IMR-90 (cell line): ENCODE data around the gene CD276. TPM values are rescaled to one million over a fixed set of nuclear protein-coding genes. Genes with fewer than 3 reads are reported as not detected.

Source experiments
- ATAC-seq: fragments of 200-7000 bp; cut with Tn5 transposase; 2 replicates; pipeline ENCODE4 v1.9.1; 2020; ENCODE audit warnings: low read depth, mild to moderate bottlenecking, moderate library complexity
- BruUV-seq: library from RNA; stranded (reverse); fragments of 400-500 nt; replicated peaks from 2 replicates; lab custom pipeline; 2021; lab: Mats Ljungman, UMichigan
- CTCF ChIA-PET: fragments of 300-600 bp; formaldehyde crosslinking; extraction: SDS; loops from one replicate; lab custom pipeline; 2021; ENCODE audit warnings: antibody characterized with exemption; lab: Yijun Ruan, JAX
- POLR2A ChIA-PET: fragments of 300-600 bp; sonication (Branson Sonifier 250); formaldehyde crosslinking; loops from one replicate; lab custom pipeline; 2022; ENCODE audit warnings: antibody characterized with exemption; ENCODE audit not compliant: unreplicated experiment; lab: Charles Lee
- DNase-seq: peaks from one replicate; pipeline ENCODE4 v3.0.0; 2013
- H2AFZ ChIP-seq: replicated peaks from 2 replicates; pipeline ENCODE3; 2013; ENCODE audit warnings: low read length, mild to moderate bottlenecking; ENCODE audit not compliant: poor library complexity
- H2AK5ac ChIP-seq: 2 replicates; pipeline ENCODE4 v1.6.1; 2013; ENCODE audit warnings: low read depth, low read length, inconsistent platforms
- H2AK9ac ChIP-seq: replicated peaks from 2 replicates; pipeline ENCODE3; 2013; ENCODE audit warnings: mild to moderate bottlenecking, low read depth, low read length, moderate library complexity; ENCODE audit not compliant: poor library complexity
- H2BK120ac ChIP-seq: 2 replicates; pipeline ENCODE4 v1.6.1; 2013; ENCODE audit warnings: low read depth, low read length, inconsistent platforms
- H2BK15ac ChIP-seq: 3 replicates; pipeline ENCODE4 v1.6.1; 2013; ENCODE audit warnings: low read depth, low read length, inconsistent platforms
- H2BK20ac ChIP-seq: 2 replicates; pipeline ENCODE4 v1.6.1; 2013; ENCODE audit warnings: low read depth, mild to moderate bottlenecking, inconsistent platforms, low read length, moderate library complexity
- H2BK5ac ChIP-seq: 2 replicates; pipeline ENCODE4 v1.6.1; 2013; ENCODE audit warnings: mild to moderate bottlenecking, low read depth, low read length, inconsistent platforms; ENCODE audit not compliant: poor library complexity, severe bottlenecking
- H3K14ac ChIP-seq: replicated peaks from 2 replicates; pipeline ENCODE4 v1.6.1; 2013; ENCODE audit warnings: low read depth, low read length, inconsistent platforms
- H3K18ac ChIP-seq: 2 replicates; pipeline ENCODE4 v1.6.1; 2013; ENCODE audit warnings: low read depth, low read length, control low read depth
- H3K23ac ChIP-seq: 2 replicates; pipeline ENCODE4 v1.6.1; 2013; ENCODE audit warnings: low read depth, low read length, inconsistent platforms
- H3K27ac ChIP-seq: 2 replicates; pipeline ENCODE4 v1.5.1; 2013; ENCODE audit warnings: mild to moderate bottlenecking, control low read depth, low read length; ENCODE audit not compliant: insufficient read depth
- H3K27me3 ChIP-seq: 2 replicates; pipeline ENCODE4 v1.6.1; 2013; ENCODE audit warnings: low read length; ENCODE audit not compliant: control insufficient read depth, insufficient read depth
- H3K36me3 ChIP-seq: 2 replicates; pipeline ENCODE4 v1.6.1; 2013; ENCODE audit warnings: low read length, mixed read lengths; ENCODE audit not compliant: control insufficient read depth, insufficient read depth
- H3K4ac ChIP-seq: 2 replicates; pipeline ENCODE4 v1.6.1; 2013; ENCODE audit warnings: low read depth, low read length, inconsistent platforms
- H3K4me1 ChIP-seq: 2 replicates; pipeline ENCODE4 v1.6.1; 2013; ENCODE audit warnings: low read length, mixed read lengths; ENCODE audit not compliant: control insufficient read depth, insufficient read depth
- H3K4me2 ChIP-seq: 2 replicates; pipeline ENCODE4 v1.6.1; 2013; ENCODE audit warnings: low read depth, mild to moderate bottlenecking, control low read depth, low read length, moderate library complexity
- H3K4me3 ChIP-seq: 2 replicates; pipeline ENCODE4 v1.5.1; 2013; ENCODE audit warnings: low read depth, mild to moderate bottlenecking, control low read depth, low read length, moderate library complexity; ENCODE audit not compliant: insufficient read depth
- H3K56ac ChIP-seq: 2 replicates; pipeline ENCODE4 v1.6.1; 2013; ENCODE audit warnings: low read length, inconsistent platforms; ENCODE audit not compliant: insufficient read depth; ENCODE audit errors: extremely low read depth
- H3K79me1 ChIP-seq, 2 experiments: 2 replicates each; pipeline ENCODE4 v1.6.1; 2013; ENCODE audit warnings: low read length in 2 of 2, inconsistent platforms in 1 of 2, low read depth in 1 of 2
- H3K9ac ChIP-seq: 2 replicates; pipeline ENCODE4 v1.6.1; 2013; ENCODE audit warnings: low read depth, low read length, control low read depth
- H3K9me1 ChIP-seq: 2 replicates; pipeline ENCODE4 v1.6.1; 2013; ENCODE audit warnings: low read length, inconsistent platforms; ENCODE audit not compliant: insufficient read depth
- H3K9me3 ChIP-seq: 2 replicates; pipeline ENCODE4 v1.6.1; 2013; ENCODE audit warnings: low read length; ENCODE audit not compliant: control insufficient read depth, insufficient read depth
- H4K20me1 ChIP-seq: 2 replicates; pipeline ENCODE4 v1.6.1; 2013; ENCODE audit warnings: low read length, inconsistent platforms; ENCODE audit not compliant: insufficient read depth
- H4K5ac ChIP-seq: 2 replicates; pipeline ENCODE4 v1.6.1; 2013; ENCODE audit warnings: mild to moderate bottlenecking, low read depth, low read length, control low read depth
- H4K8ac ChIP-seq, 2 experiments: 2 replicates each; pipeline ENCODE4 v1.6.1; 2013; ENCODE audit warnings: low read depth in 2 of 2, low read length in 2 of 2, control low read depth in 1 of 2, inconsistent platforms in 1 of 2
- H4K91ac ChIP-seq: 2 replicates; pipeline ENCODE4 v1.6.1; 2013; ENCODE audit warnings: low read depth, low read length, inconsistent platforms; ENCODE audit not compliant: insufficient read depth
- BHLHE40 ChIP-seq: fragments of 150-350 bp; IDR thresholded peaks from 2 replicates; pipeline ENCODE4 v1.6.1; 2016; ENCODE audit warnings: mild to moderate bottlenecking, low read depth, low read length
- CEBPB ChIP-seq: IDR thresholded peaks from 2 replicates; pipeline ENCODE4 v1.6.1; 2012; ENCODE audit warnings: low read depth, low read length, improper control_type of control experiment
- CHD1 ChIP-seq: IDR thresholded peaks from 2 replicates; pipeline ENCODE4 v1.6.1; 2012; ENCODE audit warnings: low read depth, low read length, improper control_type of control experiment
- FOS ChIP-seq: fragments of 150-350 bp; IDR thresholded peaks from 2 replicates; pipeline ENCODE4 v1.6.1; 2016; ENCODE audit warnings: low read depth, low read length
- MAFK ChIP-seq: IDR thresholded peaks from 2 replicates; pipeline ENCODE4 v1.6.1; 2012; ENCODE audit warnings: low read depth, low read length, improper control_type of control experiment
- MAZ ChIP-seq: IDR thresholded peaks from 2 replicates; pipeline ENCODE4 v1.6.1; 2012; ENCODE audit warnings: low read depth, mild to moderate bottlenecking, low read length, improper control_type of control experiment, moderate library complexity, borderline replicate concordance
- MXI1 ChIP-seq: IDR thresholded peaks from 2 replicates; pipeline ENCODE4 v1.6.1; 2012; ENCODE audit warnings: low read depth, mild to moderate bottlenecking, low read length, moderate library complexity, borderline replicate concordance
- NFE2L2 ChIP-seq: fragments of 150-350 bp; IDR thresholded peaks from 2 replicates; pipeline ENCODE4 v1.6.1; 2016; ENCODE audit warnings: low read depth, mild to moderate bottlenecking, low read length
- POLR2A ChIP-seq: IDR thresholded peaks from 2 replicates; pipeline ENCODE4 v1.6.1; 2012; ENCODE audit warnings: mild to moderate bottlenecking, low read depth, low read length
- RAD21 ChIP-seq: IDR thresholded peaks from 2 replicates; pipeline ENCODE4 v1.6.1; 2012; ENCODE audit warnings: low read length, improper control_type of control experiment
- RCOR1 ChIP-seq: IDR thresholded peaks from 2 replicates; pipeline ENCODE4 v1.6.1; 2012; ENCODE audit warnings: mild to moderate bottlenecking, low read length, improper control_type of control experiment; ENCODE audit not compliant: insufficient replicate concordance
- RFX5 ChIP-seq: IDR thresholded peaks from 2 replicates; pipeline ENCODE4 v1.8.0; 2012; ENCODE audit warnings: low read depth, mild to moderate bottlenecking, low read length, moderate library complexity
- SMC3 ChIP-seq: fragments of 150-350 bp; IDR thresholded peaks from 2 replicates; pipeline ENCODE4 v1.6.1; 2016; ENCODE audit warnings: low read depth, mild to moderate bottlenecking, antibody characterized with exemption, low read length, moderate library complexity
- WGBS, 2 experiments: methylation state at CpG; one replicate each; pipeline versions ENCODE4 v1.1.5 to v1.1.7; 2013; ENCODE audit warnings: missing lambda C conversion rate in 2 of 2; ENCODE audit not compliant: insufficient read length in 1 of 2; ENCODE audit errors: extremely low coverage in 2 of 2; 5-methylcytosine and 5-hydroxymethylcytosine counted together
- dilution Hi-C: fragments of 300-500 bp; cut with HindIII; formaldehyde crosslinking; loops from one replicate; pipeline ENCODE4 v1.14.3; 2018; ENCODE audit warnings: low sequenced_read_pairs; ENCODE audit not compliant: unreplicated experiment
- in situ Hi-C: fragments of 300-500 bp; cut with MboI; formaldehyde crosslinking; loops from 3 replicates; pipeline ENCODE4 v1.14.3; 2019; ENCODE audit warnings: low sequenced_read_pairs, inconsistent platforms, mixed read lengths
- intact Hi-C: fragments of 100-400 bp; cut with micrococcal nuclease; formaldehyde crosslinking; loops from 2 replicates; pipeline ENCODE4 v1.10.0; 2022
- polyA plus RNA-seq, 3 experiments: library from polyadenylated mRNA; depleted of rRNA; stranded (reverse); fragments of >200 nt; gene quantifications; 2 replicates each; pipeline ENCODE4 v1.2.3, GENCODE V29; 2012; ENCODE audit warnings: low replicate concordance in 1 of 3
- total RNA-seq: library from RNA; depleted of rRNA; stranded (reverse); fragments of >200 nt; gene quantifications from 2 replicates; pipeline ENCODE4 v1.2.3, GENCODE V29; 2012
- TF ChIP-seq, protein P1 (sequence below): fragments of 150-350 bp; IDR thresholded peaks from 2 replicates; pipeline ENCODE4 v1.6.1; 2016; ENCODE audit warnings: low read depth, mild to moderate bottlenecking, low read length, moderate library complexity, borderline replicate concordance
- TF ChIP-seq, protein P2 (sequence below): fragments of 150-350 bp; IDR thresholded peaks from 2 replicates; pipeline ENCODE4 v1.6.1; 2017; ENCODE audit warnings: mild to moderate bottlenecking, antibody characterized with exemption, low read length, low read depth
- TF ChIP-seq, protein P3 (sequence below): conservative IDR thresholded peaks from 2 replicates; pipeline ENCODE4 v1.5.1; 2012; ENCODE audit warnings: mild to moderate bottlenecking, low read depth, low read length, improper control_type of control experiment

Gene CD276
- total and polyA plus RNA-seq, 2 of the 4 experiments (the other 2 are of a cell fraction): 30.8 to 149 TPM

DNA sequence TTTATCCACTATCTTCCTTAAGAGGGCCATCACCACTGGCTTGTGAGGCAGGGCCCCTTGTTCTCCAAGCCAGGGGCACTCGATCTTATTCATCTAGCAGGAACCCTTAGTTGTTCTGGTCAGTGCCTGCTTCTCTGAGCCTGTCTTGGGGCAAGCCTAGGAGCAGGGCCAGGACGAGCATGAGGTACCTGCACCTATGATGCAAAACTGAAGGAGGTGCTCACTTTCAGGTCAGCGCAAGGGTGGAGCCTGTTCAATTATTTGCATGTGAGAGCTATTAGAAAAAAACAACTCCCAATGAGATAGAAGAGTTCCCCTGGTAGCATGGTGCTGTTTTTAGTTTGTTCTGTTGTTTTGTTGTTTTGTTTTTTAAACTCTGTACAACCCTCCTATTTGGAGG is 5.0 kb upstream of the CD276 start:
- 67% methylated on average over 1 of the region's 3 CpGs; no CpG with 5 or more reads in 1 of the 2 experiments for WGBS, 2 experiments
- H2BK15ac ChIP-seq: no peak overlapping the region
- intact Hi-C loops (no loop called here), in situ Hi-C loops (no loop called here), dilution Hi-C loops (no loop called here)
- no peak overlapping the region for H2BK5ac ChIP-seq
- H3K14ac ChIP-seq: no peak overlapping the region
- H3K79me1 ChIP-seq: 0 out of 4 replicates have a peak, but pooled peaks cover 0 to 7% of the 10 kb centered on the region in 2 experiments
- no peak overlapping the region for H4K91ac ChIP-seq
- H3K9me3 ChIP-seq: no peaks in the 10 kb centered on the region
- no peak overlapping the region for H2AK5ac ChIP-seq
- H4K5ac ChIP-seq: no peak overlapping the region
- CTCF ChIA-PET: interaction anchor here (1.2 kb wide), 1 partner anchor 48 kb away, joined by 4 read pairs; no protein-coding TSS in a partner anchor
- no peak overlapping the region for H2BK20ac ChIP-seq
- H3K9me1 ChIP-seq: peaks cover 4% of the 10 kb centered on the region; the same call in 1 of the 2 replicates
- no peak overlapping the region for H4K8ac ChIP-seq
- no peak overlapping the region for H3K4me3 ChIP-seq
- H3K23ac ChIP-seq: no peak overlapping the region
- no peak overlapping the region for H3K27ac ChIP-seq
- H3K4me2 ChIP-seq: no peak overlapping the region
- H3K4ac ChIP-seq: no peak overlapping the region
- no peak overlapping the region for H2AK9ac ChIP-seq
- H3K4me1 ChIP-seq: 0 out of 2 replicates have a peak, but pooled peaks cover 2% of the 10 kb centered on the region
- no peak for ATAC-seq
- no peaks in the 10 kb centered on the region for H3K36me3 ChIP-seq
- peaks cover 4% of the 10 kb centered on the region; the same call in 1 of the 2 replicates for H4K20me1 ChIP-seq
- POLR2A ChIA-PET: no interaction called here
- DNase-seq: no peak
- H2BK120ac ChIP-seq: no peak overlapping the region
- peaks cover 18% of the 10 kb centered on the region for H3K27me3 ChIP-seq
- H3K9ac ChIP-seq: no peak overlapping the region
- no peak overlapping the region for H3K56ac ChIP-seq
- no peak overlapping the region for H2AFZ ChIP-seq
- no TSS peak for BruUV-seq
- TF ChIP-seq CHD1 (no peak), BHLHE40 (no peak), SMC3 (no peak), MAZ (no peak), FOS (no peak), MAFK (no peak), RAD21 (no peak), MXI1 (no peak), RFX5 (no peak), POLR2A (no peak), NFE2L2 (no peak), RCOR1 (no peak), CEBPB (no peak)
- TF ChIP-seq, protein P1, sequence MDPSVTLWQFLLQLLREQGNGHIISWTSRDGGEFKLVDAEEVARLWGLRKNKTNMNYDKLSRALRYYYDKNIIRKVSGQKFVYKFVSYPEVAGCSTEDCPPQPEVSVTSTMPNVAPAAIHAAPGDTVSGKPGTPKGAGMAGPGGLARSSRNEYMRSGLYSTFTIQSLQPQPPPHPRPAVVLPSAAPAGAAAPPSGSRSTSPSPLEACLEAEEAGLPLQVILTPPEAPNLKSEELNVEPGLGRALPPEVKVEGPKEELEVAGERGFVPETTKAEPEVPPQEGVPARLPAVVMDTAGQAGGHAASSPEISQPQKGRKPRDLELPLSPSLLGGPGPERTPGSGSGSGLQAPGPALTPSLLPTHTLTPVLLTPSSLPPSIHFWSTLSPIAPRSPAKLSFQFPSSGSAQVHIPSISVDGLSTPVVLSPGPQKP: no peak
- TF ChIP-seq, protein P2, sequence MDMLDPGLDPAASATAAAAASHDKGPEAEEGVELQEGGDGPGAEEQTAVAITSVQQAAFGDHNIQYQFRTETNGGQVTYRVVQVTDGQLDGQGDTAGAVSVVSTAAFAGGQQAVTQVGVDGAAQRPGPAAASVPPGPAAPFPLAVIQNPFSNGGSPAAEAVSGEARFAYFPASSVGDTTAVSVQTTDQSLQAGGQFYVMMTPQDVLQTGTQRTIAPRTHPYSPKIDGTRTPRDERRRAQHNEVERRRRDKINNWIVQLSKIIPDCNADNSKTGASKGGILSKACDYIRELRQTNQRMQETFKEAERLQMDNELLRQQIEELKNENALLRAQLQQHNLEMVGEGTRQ: no peak
- TF ChIP-seq, protein P3, sequence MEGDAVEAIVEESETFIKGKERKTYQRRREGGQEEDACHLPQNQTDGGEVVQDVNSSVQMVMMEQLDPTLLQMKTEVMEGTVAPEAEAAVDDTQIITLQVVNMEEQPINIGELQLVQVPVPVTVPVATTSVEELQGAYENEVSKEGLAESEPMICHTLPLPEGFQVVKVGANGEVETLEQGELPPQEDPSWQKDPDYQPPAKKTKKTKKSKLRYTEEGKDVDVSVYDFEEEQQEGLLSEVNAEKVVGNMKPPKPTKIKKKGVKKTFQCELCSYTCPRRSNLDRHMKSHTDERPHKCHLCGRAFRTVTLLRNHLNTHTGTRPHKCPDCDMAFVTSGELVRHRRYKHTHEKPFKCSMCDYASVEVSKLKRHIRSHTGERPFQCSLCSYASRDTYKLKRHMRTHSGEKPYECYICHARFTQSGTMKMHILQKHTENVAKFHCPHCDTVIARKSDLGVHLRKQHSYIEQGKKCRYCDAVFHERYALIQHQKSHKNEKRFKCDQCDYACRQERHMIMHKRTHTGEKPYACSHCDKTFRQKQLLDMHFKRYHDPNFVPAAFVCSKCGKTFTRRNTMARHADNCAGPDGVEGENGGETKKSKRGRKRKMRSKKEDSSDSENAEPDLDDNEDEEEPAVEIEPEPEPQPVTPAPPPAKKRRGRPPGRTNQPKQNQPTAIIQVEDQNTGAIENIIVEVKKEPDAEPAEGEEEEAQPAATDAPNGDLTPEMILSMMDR: no peak
- H3K18ac ChIP-seq: no peak overlapping the region
